Liver (tissue), 9 donors: ENCODE measurements around the gene CYP4V2. TPM values are rescaled to one million over a fixed set of nuclear protein-coding genes. Genes with fewer than 3 reads are reported as not detected.
"Not testable (repeated sequence)": the region's sequence is repeated elsewhere in the genome, so short reads cannot be mapped to it uniquely, and the experiment has no call there.

Experiments used
- DNase-seq: peaks from one replicate; pipeline ENCODE4 v3.0.0-alpha.2; 2017; ENCODE audit warnings: low spot score
- H3K27ac ChIP-seq, 2 donors: one replicate each; pipeline ENCODE4 v1.7.0; 2013; ENCODE audit warnings: inconsistent platforms in 2 of 2, low read length in 2 of 2, control low read depth in 1 of 2, low read depth in 1 of 2, mild to moderate bottlenecking in 1 of 2
- H3K27me3 ChIP-seq, 4 donors: one replicate each; pipeline versions ENCODE4 v1.6.1 to v1.7.0; 2013; ENCODE audit warnings: low read length in 3 of 4, inconsistent platforms in 1 of 4, mild to moderate bottlenecking in 1 of 4, moderate library complexity in 1 of 4; ENCODE audit not compliant: control insufficient read depth in 4 of 4, insufficient read depth in 4 of 4
- H3K36me3 ChIP-seq, 4 donors: one replicate each; pipeline versions ENCODE4 v1.6.1 to v1.7.0; 2013; ENCODE audit warnings: low read length in 3 of 4, mild to moderate bottlenecking in 3 of 4, low read depth in 1 of 4, moderate library complexity in 1 of 4; ENCODE audit not compliant: control insufficient read depth in 4 of 4, insufficient read depth in 3 of 4
- H3K4me1 ChIP-seq, 4 donors: one replicate each; pipeline versions ENCODE4 v1.6.1 to v1.7.0; 2013; ENCODE audit warnings: low read length in 3 of 4, mild to moderate bottlenecking in 3 of 4, moderate library complexity in 1 of 4; ENCODE audit not compliant: control insufficient read depth in 4 of 4, insufficient read depth in 4 of 4
- H3K4me3 ChIP-seq, 3 donors: one replicate each; pipeline versions ENCODE4 v1.6.1 to v1.7.0; 2013; ENCODE audit warnings: low read length in 3 of 3, control low read depth in 1 of 3, low read depth in 1 of 3, mild to moderate bottlenecking in 1 of 3
- H3K9ac ChIP-seq, 2 donors: one replicate each; pipeline ENCODE4 v1.7.0; 2013; ENCODE audit warnings: low read length in 2 of 2, mild to moderate bottlenecking in 2 of 2, moderate library complexity in 2 of 2, control low read depth in 1 of 2, low read depth in 1 of 2
- H3K9me3 ChIP-seq, 4 donors: one replicate each; pipeline versions ENCODE4 v1.6.1 to v1.7.0; 2013; ENCODE audit warnings: low read length in 3 of 4; ENCODE audit not compliant: control insufficient read depth in 4 of 4
- EGR1 ChIP-seq, 2 donors: IDR thresholded peaks; 2 replicates each; pipeline ENCODE4 v1.6.1; 2016 to 2018; ENCODE audit warnings: antibody characterized with exemption in 2 of 2, low read depth in 2 of 2
- FOXA1 ChIP-seq: IDR thresholded peaks from 2 replicates; pipeline ENCODE4 v1.6.1; 2016; ENCODE audit warnings: antibody characterized with exemption
- FOXA2 ChIP-seq: IDR thresholded peaks from 2 replicates; pipeline ENCODE4 v1.6.1; 2016; ENCODE audit warnings: antibody characterized with exemption
- GABPA ChIP-seq, 2 donors: IDR thresholded peaks in 1 of 2; conservative IDR thresholded peaks in 1 of 2; 2 replicates each; pipeline ENCODE4 v1.6.1; 2016; ENCODE audit warnings: antibody characterized with exemption in 2 of 2, mild to moderate bottlenecking in 1 of 2, moderate library complexity in 1 of 2
- HNF4A ChIP-seq, 2 donors: conservative IDR thresholded peaks; 2 replicates each; pipeline ENCODE4 v1.6.1; 2016; ENCODE audit warnings: antibody characterized with exemption in 2 of 2, mild to moderate bottlenecking in 2 of 2
- HNF4G ChIP-seq: IDR thresholded peaks from 2 replicates; pipeline ENCODE4 v1.6.1; 2016; ENCODE audit warnings: antibody characterized with exemption
- RAD21 ChIP-seq, 2 donors: IDR thresholded peaks; 2 replicates each; pipeline ENCODE4 v1.6.1; 2016; ENCODE audit warnings: antibody characterized with exemption in 2 of 2, mild to moderate bottlenecking in 2 of 2
- RXRA ChIP-seq, 2 donors: IDR thresholded peaks; 2 replicates each; pipeline ENCODE4 v1.6.1; 2017 to 2018; ENCODE audit warnings: antibody characterized with exemption in 2 of 2, mild to moderate bottlenecking in 1 of 2
- SP1 ChIP-seq: IDR thresholded peaks from 2 replicates; pipeline ENCODE4 v1.6.1; 2018; ENCODE audit warnings: antibody characterized with exemption, mild to moderate bottlenecking
- TAF1 ChIP-seq: conservative IDR thresholded peaks from 2 replicates; pipeline ENCODE4 v1.6.1; 2016; ENCODE audit warnings: antibody characterized with exemption, mild to moderate bottlenecking
- YY1 ChIP-seq: IDR thresholded peaks from 2 replicates; pipeline ENCODE4 v1.6.1; 2016; ENCODE audit warnings: antibody characterized with exemption, mild to moderate bottlenecking
- WGBS: extraction: QIAGEN DNeasy Blood & Tissue Kit; methylation state at CpG from one replicate; pipeline ENCODE4 v1.1.7; 2013; 5-methylcytosine and 5-hydroxymethylcytosine counted together
- polyA plus RNA-seq, 2 donors: library from polyadenylated mRNA; stranded (reverse) in 1 of 2; unstranded in 1 of 2; fragments of 200-250 nt in 1 of 2; fragments of >200 nt in 1 of 2; fragmentation: Nextera tagmentation in 1 of 2; extraction: Ambion mirVana in 1 of 2; gene quantifications; one replicate each; pipeline versions ENCODE4 v1.2.1 to v1.2.3, GENCODE V29; 2013 to 2015
- total RNA-seq, 2 donors: library from RNA; depleted of rRNA; stranded (reverse); fragments of >200 nt; gene quantifications; one replicate each; pipeline ENCODE4 v1.2.3, GENCODE V29; 2014
- TF ChIP-seq, protein P1 (sequence below): IDR thresholded peaks from 2 replicates; pipeline ENCODE4 v1.6.1; 2016; ENCODE audit warnings: antibody characterized with exemption, mild to moderate bottlenecking
- TF ChIP-seq, protein P2 (sequence below): IDR thresholded peaks from 2 replicates; pipeline ENCODE4 v1.6.1; 2016; ENCODE audit warnings: antibody characterized with exemption
- TF ChIP-seq, protein P3 (sequence below): fragments of 150-350 bp; IDR thresholded peaks from 2 replicates; pipeline ENCODE4 v1.5.1; 2017; ENCODE audit warnings: improper control_type of control experiment, low read depth, low read length; ENCODE audit not compliant: missing input control
- TF ChIP-seq, protein P4 (sequence below): IDR thresholded peaks from 2 replicates; pipeline ENCODE4 v1.6.1; 2016; ENCODE audit warnings: antibody characterized with exemption
- donor health status: healthy.
- donor health status: healthy.
- donor health status: healthy.
- donor health status: healthy.
- donor health status: healthy.

The CYP4V2 gene
- total and polyA plus RNA-seq, 4 donors = 27.9 to 119 (median 35.1) TPM

DNA sequence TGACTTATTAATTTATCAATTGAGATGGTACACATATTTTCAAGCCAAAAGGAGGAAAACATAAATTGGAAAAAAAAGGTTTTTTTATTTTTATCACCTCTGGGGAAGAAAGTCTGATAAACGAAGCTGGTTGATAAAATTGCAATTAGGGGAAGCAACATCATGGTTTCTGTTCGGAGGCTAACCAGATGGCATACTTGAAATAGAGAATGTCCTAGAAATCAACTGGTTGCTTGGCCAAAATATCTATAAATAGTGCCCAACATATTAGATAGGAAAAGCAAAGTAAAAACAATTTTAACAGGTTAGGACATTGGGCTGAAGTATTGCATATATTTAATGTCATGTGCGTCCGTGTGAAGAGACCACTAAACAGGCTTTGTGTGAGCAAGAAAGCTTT lies 50.2 kb downstream of the CYP4V2 start:
- peaks cover 7 to 26% (median 18%) of the 10 kb centered on the region in 4 donors for H3K36me3 ChIP-seq
- DNase-seq = no peak
- H3K27me3 ChIP-seq = no peaks in the 10 kb centered on the region
- 88% methylated on average over 4 of the region's 4 CpGs for WGBS
- H3K27ac ChIP-seq = no peak overlapping the region
- peaks cover 1 to 2% (median 2%) of the 10 kb centered on the region in 4 donors for H3K4me1 ChIP-seq
- no peak overlapping the region for H3K4me3 ChIP-seq
- no peak overlapping the region for H3K9ac ChIP-seq
- TF ChIP-seq SP1 (no peak), FOXA1 (no peak), EGR1 (IDR thresholded peaks at IDR 0.05; ENCODE audit: low read depth in 2 of 2) (no peak), YY1 (no peak), FOXA2 (no peak), TAF1 (no peak), GABPA (IDR thresholded peaks at IDR 0.05 in 1 of 2, conservative IDR thresholded peaks at IDR 0.05 in 1 of 2) (no peak), HNF4A (conservative IDR thresholded peaks at IDR 0.05) (no peak)
- TF ChIP-seq, protein P1, sequence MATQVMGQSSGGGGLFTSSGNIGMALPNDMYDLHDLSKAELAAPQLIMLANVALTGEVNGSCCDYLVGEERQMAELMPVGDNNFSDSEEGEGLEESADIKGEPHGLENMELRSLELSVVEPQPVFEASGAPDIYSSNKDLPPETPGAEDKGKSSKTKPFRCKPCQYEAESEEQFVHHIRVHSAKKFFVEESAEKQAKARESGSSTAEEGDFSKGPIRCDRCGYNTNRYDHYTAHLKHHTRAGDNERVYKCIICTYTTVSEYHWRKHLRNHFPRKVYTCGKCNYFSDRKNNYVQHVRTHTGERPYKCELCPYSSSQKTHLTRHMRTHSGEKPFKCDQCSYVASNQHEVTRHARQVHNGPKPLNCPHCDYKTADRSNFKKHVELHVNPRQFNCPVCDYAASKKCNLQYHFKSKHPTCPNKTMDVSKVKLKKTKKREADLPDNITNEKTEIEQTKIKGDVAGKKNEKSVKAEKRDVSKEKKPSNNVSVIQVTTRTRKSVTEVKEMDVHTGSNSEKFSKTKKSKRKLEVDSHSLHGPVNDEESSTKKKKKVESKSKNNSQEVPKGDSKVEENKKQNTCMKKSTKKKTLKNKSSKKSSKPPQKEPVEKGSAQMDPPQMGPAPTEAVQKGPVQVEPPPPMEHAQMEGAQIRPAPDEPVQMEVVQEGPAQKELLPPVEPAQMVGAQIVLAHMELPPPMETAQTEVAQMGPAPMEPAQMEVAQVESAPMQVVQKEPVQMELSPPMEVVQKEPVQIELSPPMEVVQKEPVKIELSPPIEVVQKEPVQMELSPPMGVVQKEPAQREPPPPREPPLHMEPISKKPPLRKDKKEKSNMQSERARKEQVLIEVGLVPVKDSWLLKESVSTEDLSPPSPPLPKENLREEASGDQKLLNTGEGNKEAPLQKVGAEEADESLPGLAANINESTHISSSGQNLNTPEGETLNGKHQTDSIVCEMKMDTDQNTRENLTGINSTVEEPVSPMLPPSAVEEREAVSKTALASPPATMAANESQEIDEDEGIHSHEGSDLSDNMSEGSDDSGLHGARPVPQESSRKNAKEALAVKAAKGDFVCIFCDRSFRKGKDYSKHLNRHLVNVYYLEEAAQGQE = no peak
- TF ChIP-seq, protein P2, sequence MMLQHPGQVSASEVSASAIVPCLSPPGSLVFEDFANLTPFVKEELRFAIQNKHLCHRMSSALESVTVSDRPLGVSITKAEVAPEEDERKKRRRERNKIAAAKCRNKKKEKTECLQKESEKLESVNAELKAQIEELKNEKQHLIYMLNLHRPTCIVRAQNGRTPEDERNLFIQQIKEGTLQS = no peak
- no peaks in the 10 kb centered on the region for H3K9me3 ChIP-seq

DNA sequence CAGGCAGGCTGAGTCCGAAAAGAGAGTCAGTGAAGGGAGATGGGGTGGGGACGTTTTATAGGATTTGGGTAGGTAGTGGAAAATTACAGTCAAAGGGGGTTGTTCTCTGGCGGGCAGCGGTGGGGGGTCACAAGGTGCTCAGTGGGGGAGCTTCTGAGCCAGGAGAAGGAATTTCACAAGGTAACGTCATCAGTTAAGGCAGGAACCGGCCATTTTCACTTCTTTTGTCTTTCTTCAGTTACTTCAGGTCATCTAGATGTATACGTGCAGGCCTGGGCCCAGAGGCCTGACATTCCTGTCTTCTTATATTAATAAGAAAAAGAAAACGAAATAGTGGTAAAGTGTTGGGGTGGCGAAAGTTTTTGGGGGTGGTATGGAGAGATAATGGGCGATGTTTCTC lies 50.7 kb downstream of the CYP4V2 start:
- not testable (repeated sequence) for H3K4me1 ChIP-seq, H3K4me3 ChIP-seq, DNase-seq, H3K9ac ChIP-seq, H3K27me3 ChIP-seq, H3K27ac ChIP-seq, H3K9me3 ChIP-seq
- H3K36me3 ChIP-seq = peaks cover 7 to 26% (median 18%) of the 10 kb centered on the region in 4 donors
- WGBS = 89% methylated on average over 10 of the region's 10 CpGs

DNA sequence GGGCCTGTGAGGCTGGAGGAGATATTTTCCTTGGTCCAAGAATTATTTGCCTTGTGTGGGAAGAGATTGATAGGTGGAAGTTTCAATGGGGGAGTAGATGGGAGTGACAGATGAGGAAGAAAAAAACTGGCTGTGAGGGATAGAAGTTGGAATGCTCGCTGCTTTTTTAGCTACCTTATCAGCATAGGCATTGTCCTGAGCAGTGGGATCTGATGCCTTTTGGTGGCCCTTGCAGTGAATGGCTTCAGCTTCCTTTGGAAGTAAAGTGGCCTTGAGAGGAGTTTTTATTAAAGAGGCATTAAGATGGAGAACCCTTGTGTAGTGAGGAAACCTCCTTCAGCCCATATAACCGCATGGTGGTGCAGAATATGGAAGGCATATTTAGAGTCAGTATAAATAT lies 52.0 kb downstream of the CYP4V2 start:
- Histone ChIP-seq H3K9ac (no peak overlapping the region), H3K27ac (no peak overlapping the region), H3K27me3 (no peaks in the 10 kb centered on the region), H3K36me3 (peaks cover 2 to 19% (median 13%) of the 10 kb centered on the region in 4 donors), H3K4me1 (no peaks in the 10 kb centered on the region), H3K4me3 (no peak overlapping the region), H3K9me3 (no peaks in the 10 kb centered on the region)
- no peak for DNase-seq
- 92% methylated on average over 2 of the region's 2 CpGs for WGBS
- TF ChIP-seq, protein P1 = no peak
- no peak for TF ChIP-seq TAF1
- TF ChIP-seq, protein P3, sequence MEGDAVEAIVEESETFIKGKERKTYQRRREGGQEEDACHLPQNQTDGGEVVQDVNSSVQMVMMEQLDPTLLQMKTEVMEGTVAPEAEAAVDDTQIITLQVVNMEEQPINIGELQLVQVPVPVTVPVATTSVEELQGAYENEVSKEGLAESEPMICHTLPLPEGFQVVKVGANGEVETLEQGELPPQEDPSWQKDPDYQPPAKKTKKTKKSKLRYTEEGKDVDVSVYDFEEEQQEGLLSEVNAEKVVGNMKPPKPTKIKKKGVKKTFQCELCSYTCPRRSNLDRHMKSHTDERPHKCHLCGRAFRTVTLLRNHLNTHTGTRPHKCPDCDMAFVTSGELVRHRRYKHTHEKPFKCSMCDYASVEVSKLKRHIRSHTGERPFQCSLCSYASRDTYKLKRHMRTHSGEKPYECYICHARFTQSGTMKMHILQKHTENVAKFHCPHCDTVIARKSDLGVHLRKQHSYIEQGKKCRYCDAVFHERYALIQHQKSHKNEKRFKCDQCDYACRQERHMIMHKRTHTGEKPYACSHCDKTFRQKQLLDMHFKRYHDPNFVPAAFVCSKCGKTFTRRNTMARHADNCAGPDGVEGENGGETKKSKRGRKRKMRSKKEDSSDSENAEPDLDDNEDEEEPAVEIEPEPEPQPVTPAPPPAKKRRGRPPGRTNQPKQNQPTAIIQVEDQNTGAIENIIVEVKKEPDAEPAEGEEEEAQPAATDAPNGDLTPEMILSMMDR = no peak
- TF ChIP-seq RAD21 (IDR thresholded peaks at IDR 0.05) = no peak
- TF ChIP-seq SP1 = no peak
- TF ChIP-seq, protein P4, sequence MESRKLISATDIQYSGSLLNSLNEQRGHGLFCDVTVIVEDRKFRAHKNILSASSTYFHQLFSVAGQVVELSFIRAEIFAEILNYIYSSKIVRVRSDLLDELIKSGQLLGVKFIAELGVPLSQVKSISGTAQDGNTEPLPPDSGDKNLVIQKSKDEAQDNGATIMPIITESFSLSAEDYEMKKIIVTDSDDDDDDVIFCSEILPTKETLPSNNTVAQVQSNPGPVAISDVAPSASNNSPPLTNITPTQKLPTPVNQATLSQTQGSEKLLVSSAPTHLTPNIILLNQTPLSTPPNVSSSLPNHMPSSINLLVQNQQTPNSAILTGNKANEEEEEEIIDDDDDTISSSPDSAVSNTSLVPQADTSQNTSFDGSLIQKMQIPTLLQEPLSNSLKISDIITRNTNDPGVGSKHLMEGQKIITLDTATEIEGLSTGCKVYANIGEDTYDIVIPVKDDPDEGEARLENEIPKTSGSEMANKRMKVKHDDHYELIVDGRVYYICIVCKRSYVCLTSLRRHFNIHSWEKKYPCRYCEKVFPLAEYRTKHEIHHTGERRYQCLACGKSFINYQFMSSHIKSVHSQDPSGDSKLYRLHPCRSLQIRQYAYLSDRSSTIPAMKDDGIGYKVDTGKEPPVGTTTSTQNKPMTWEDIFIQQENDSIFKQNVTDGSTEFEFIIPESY = no peak
- TF ChIP-seq FOXA2 = no peak
- TF ChIP-seq, protein P2 = no peak
- no peak for TF ChIP-seq YY1
- TF ChIP-seq HNF4A (conservative IDR thresholded peaks at IDR 0.05) = no peak
- TF ChIP-seq HNF4G = no peak
- no peak for TF ChIP-seq GABPA (IDR thresholded peaks at IDR 0.05 in 1 of 2, conservative IDR thresholded peaks at IDR 0.05 in 1 of 2)
- no peak for TF ChIP-seq RXRA (IDR thresholded peaks at IDR 0.05)
